HepG2 (cell line): ENCODE measurements around the gene OAF. TPM values are rescaled to one million over a fixed set of nuclear protein-coding genes. Genes with fewer than 3 reads are reported as not detected.

Experiments
- ADNP ChIP-seq: sonication (generic); formaldehyde crosslinking; IDR thresholded peaks from 2 replicates; pipeline ENCODE4 v1.4.0; 2020; ENCODE audit warnings: missing genetic modification reagents
- ARNTL ChIP-seq: sonication (generic); formaldehyde crosslinking; IDR thresholded peaks from 2 replicates; pipeline ENCODE4 v1.4.0; 2020; ENCODE audit warnings: mild to moderate bottlenecking, missing genetic modification reagents
- CERS6 ChIP-seq: sonication (generic); formaldehyde crosslinking; IDR thresholded peaks from 2 replicates; pipeline ENCODE4 v1.5.0; 2020; ENCODE audit warnings: missing genetic modification reagents
- CHD2 ChIP-seq: IDR thresholded peaks from 2 replicates; pipeline ENCODE4 v1.6.1; 2011; ENCODE audit warnings: low read depth, low read length, improper control_type of control experiment
- DNMT1 ChIP-seq: sonication (generic); formaldehyde crosslinking; IDR thresholded peaks from 2 replicates; pipeline ENCODE4 v1.5.1; 2020; ENCODE audit warnings: mild to moderate bottlenecking, missing genetic modification reagents
- EEA1 ChIP-seq: sonication (generic); formaldehyde crosslinking; IDR thresholded peaks from 2 replicates; pipeline ENCODE4 v1.5.1; 2020; ENCODE audit warnings: mild to moderate bottlenecking, missing genetic modification reagents, borderline replicate concordance
- ETV6 ChIP-seq: sonication (generic); formaldehyde crosslinking; conservative IDR thresholded peaks from 2 replicates; pipeline ENCODE4 v1.4.0; 2020; ENCODE audit warnings: missing genetic modification reagents
- HDAC6 ChIP-seq: fragments of 200-600 bp; sonication (generic); IDR thresholded peaks from 2 replicates; pipeline ENCODE4 v1.7.0; 2017; ENCODE audit warnings: mild to moderate bottlenecking, antibody characterized with exemption, low read length, low read depth
- HNRNPL ChIP-seq: fragments of 200-400 bp; formaldehyde crosslinking; IDR thresholded peaks from 2 replicates; pipeline ENCODE4 v1.6.1; 2017; ENCODE audit warnings: mild to moderate bottlenecking, low read depth, low read length
- HOXA9 ChIP-seq: sonication (generic); formaldehyde crosslinking; IDR thresholded peaks from 2 replicates; pipeline ENCODE4 v1.8.1; 2022; ENCODE audit warnings: missing genetic modification reagents, mild to moderate bottlenecking, moderate library complexity, borderline replicate concordance
- KMT2B ChIP-seq: IDR thresholded peaks from 2 replicates; pipeline ENCODE4 v1.6.1; 2016; ENCODE audit warnings: missing genetic modification reagents, missing compliant biosample characterization
- MED13 ChIP-seq: sonication (generic); formaldehyde crosslinking; IDR thresholded peaks from 2 replicates; pipeline ENCODE4 v1.5.0; 2020; ENCODE audit warnings: missing genetic modification reagents
- MLXIP ChIP-seq: sonication (generic); formaldehyde crosslinking; IDR thresholded peaks from 2 replicates; pipeline ENCODE4 v1.9.0; 2021; ENCODE audit warnings: missing genetic modification reagents, borderline replicate concordance
- SRF ChIP-seq: IDR thresholded peaks from 2 replicates; pipeline ENCODE4 v1.6.1; 2011; ENCODE audit warnings: mild to moderate bottlenecking, low read depth, low read length, moderate library complexity
- STAT5B ChIP-seq: sonication (generic); formaldehyde crosslinking; IDR thresholded peaks from 2 replicates; pipeline ENCODE4 v1.4.0; 2020; ENCODE audit warnings: missing genetic modification reagents
- ZBED4 ChIP-seq: sonication (generic); formaldehyde crosslinking; IDR thresholded peaks from 2 replicates; pipeline ENCODE4 v1.4.0; 2020; ENCODE audit warnings: missing genetic modification reagents, borderline replicate concordance
- ZBTB44 ChIP-seq: sonication (generic); formaldehyde crosslinking; IDR thresholded peaks from 2 replicates; pipeline ENCODE4 v1.4.0; 2020; ENCODE audit warnings: missing genetic modification reagents
- ZNF207 ChIP-seq: fragments of 450-650 bp; IDR thresholded peaks from 2 replicates; pipeline ENCODE4 v1.6.1; 2016; ENCODE audit warnings: antibody characterized with exemption, borderline replicate concordance
- ZNF225 ChIP-seq: sonication (generic); formaldehyde crosslinking; IDR thresholded peaks from 2 replicates; pipeline ENCODE4 v1.4.0; 2020; ENCODE audit warnings: mild to moderate bottlenecking, missing genetic modification reagents
- ZNF274 ChIP-seq: sonication (generic); formaldehyde crosslinking; IDR thresholded peaks from 2 replicates; pipeline ENCODE4 v1.5.1; 2020; ENCODE audit warnings: mild to moderate bottlenecking, missing genetic modification reagents
- ZNF672 ChIP-seq: sonication (generic); formaldehyde crosslinking; IDR thresholded peaks from 2 replicates; pipeline ENCODE4 v1.8.1; 2022; ENCODE audit warnings: missing genetic modification reagents
- ZNF841 ChIP-seq: sonication (generic); formaldehyde crosslinking; IDR thresholded peaks from 2 replicates; pipeline ENCODE4 v1.8.1; 2023; ENCODE audit warnings: missing genetic modification reagents, borderline replicate concordance
- polyA plus RNA-seq, 8 experiments: library from polyadenylated mRNA; depleted of rRNA in 3 of 8; stranded (reverse) in 7 of 8; unstranded in 1 of 8; fragments of >200 nt; fragmentation: Illumina TruSeq in 4 of 8; extraction: Trizol in 4 of 8; gene quantifications; 2 replicates each; pipeline versions ENCODE4 v1.2.1 to v1.2.3, GENCODE V29; 2011 to 2016; ENCODE audit warnings: low read depth in 4 of 8, missing spikeins in 1 of 8, mixed read lengths in 1 of 8; ENCODE audit not compliant: insufficient read depth in 1 of 8
- total RNA-seq, 5 experiments: library from RNA; depleted of rRNA; stranded (reverse); fragments of >200 nt; fragmentation: Illumina TruSeq; extraction: Trizol; gene quantifications; 2 replicates each; pipeline ENCODE4 v1.2.3, GENCODE V29; 2016; ENCODE audit warnings: low read depth in 1 of 5

OAF gene
- total and polyA plus RNA-seq, 2 of the 13 experiments (the other 11 are each of a cell fraction or from before 2014, with no cell fraction given) = 63.7 to 94.6 TPM

GRCh38 chr11:120168960-120169681 is 41.7 kb upstream of the OAF start (continued):
- TF ChIP-seq ZBTB44 (CRISPR knock-in tag) = no peak
- no peak for TF ChIP-seq ZNF274 (CRISPR knock-in tag)
- TF ChIP-seq ZNF207 = no peak
- no peak for TF ChIP-seq HNRNPL
- no peak for TF ChIP-seq MED13
- no peak for TF ChIP-seq ARNTL (CRISPR knock-in tag)
- no peak for TF ChIP-seq CHD2
- no peak for TF ChIP-seq STAT5B (CRISPR knock-in tag)
- TF ChIP-seq KMT2B (CRISPR knock-in tag) = no peak
- TF ChIP-seq HDAC6 = no peak
- no peak for TF ChIP-seq MLXIP
- no peak for TF ChIP-seq ADNP
- peak; percentile 60; the same call in 1 of the 2 replicates for TF ChIP-seq DNMT1
- no peak for TF ChIP-seq ZNF225 (CRISPR knock-in tag)
- TF ChIP-seq CERS6 (CRISPR knock-in tag) = no peak
- no peak for TF ChIP-seq ZNF841 (CRISPR knock-in tag)
- no peak for TF ChIP-seq ZNF672 (CRISPR knock-in tag)
- TF ChIP-seq EEA1 (CRISPR knock-in tag) = no peak
- no peak for TF ChIP-seq SRF
- TF ChIP-seq HOXA9 (CRISPR knock-in tag) = no peak
- TF ChIP-seq ZBED4 = no peak
- no peak for TF ChIP-seq ETV6
